ENCODE results near the gene MAGI2. TPM values are rescaled to one million over a fixed set of nuclear protein-coding genes. Genes with fewer than 3 reads are reported as not detected.

The MAGI2 gene
- total RNA-seq, 1 experiment from 2014 or later = 6.2 TPM

GRCh38 chr7:78172267-78172757, 1281.2 kb downstream of the MAGI2 start:
- H3K36me3 ChIP-seq (replicated peaks; ENCODE audit: control insufficient read depth, insufficient read depth, low read length) = no peaks in the 10 kb centered on the region; the same call in 1 of the 2 replicates
- DNase-seq = no peak
- H3K27me3 ChIP-seq (ENCODE audit: control insufficient read depth, insufficient read depth, low read length) = no peaks in the 10 kb centered on the region
- H3K4me3 ChIP-seq (ENCODE audit: insufficient read depth, low read depth, low read length) = no peak overlapping the region

GRCh38 chr7:78171398-78171797, 1282.1 kb downstream of the MAGI2 start:
- Histone ChIP-seq H3K36me3 (replicated peaks; ENCODE audit: control insufficient read depth, insufficient read depth, low read length) (no peaks in the 10 kb centered on the region; the same call in 1 of the 2 replicates), H3K4me3 (ENCODE audit: insufficient read depth, low read depth, low read length) (no peak overlapping the region), H3K27me3 (ENCODE audit: control insufficient read depth, insufficient read depth, low read length) (no peaks in the 10 kb centered on the region)
- DNase-seq = no peak

- no peak overlapping the region for H3K4me3 ChIP-seq (ENCODE audit: insufficient read depth, low read depth, low read length)
- no peaks in the 10 kb centered on the region for H3K27me3 ChIP-seq (ENCODE audit: control insufficient read depth, insufficient read depth, low read length)
- no peak for DNase-seq
- no peaks in the 10 kb centered on the region; the same call in 1 of the 2 replicates for H3K36me3 ChIP-seq (replicated peaks; ENCODE audit: control insufficient read depth, insufficient read depth, low read length)
Observed at GRCh38 chr7:78170815-78171214, 1282.7 kb downstream of the MAGI2 start.

DNA sequence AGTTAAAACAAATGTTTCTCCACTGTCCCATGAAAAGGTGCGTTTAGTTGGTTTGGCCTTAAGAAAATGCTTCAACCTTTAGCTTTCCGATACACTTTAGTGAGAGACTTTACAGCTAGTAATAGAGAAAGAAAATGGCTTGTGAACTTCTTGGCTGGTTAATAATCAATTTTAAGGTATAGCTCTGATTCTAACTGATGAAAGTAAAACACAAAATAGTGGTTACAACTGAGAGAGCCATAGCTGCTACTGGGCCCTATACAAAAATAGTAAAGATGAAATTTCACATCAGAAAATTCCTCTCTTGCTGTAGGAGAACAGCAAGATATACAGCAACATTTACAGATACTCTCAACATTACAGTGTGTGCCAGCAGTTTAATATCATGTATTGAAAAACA, 1283.5 kb downstream of the MAGI2 start:
- no peak for DNase-seq
- Histone ChIP-seq H3K4me3 (ENCODE audit: insufficient read depth, low read depth, low read length) (no peak overlapping the region), H3K27me3 (ENCODE audit: control insufficient read depth, insufficient read depth, low read length) (no peaks in the 10 kb centered on the region), H3K36me3 (replicated peaks; ENCODE audit: control insufficient read depth, insufficient read depth, low read length) (no peaks in the 10 kb centered on the region; the same call in 1 of the 2 replicates)

- no peak overlapping the region for H3K4me3 ChIP-seq (ENCODE audit: insufficient read depth, low read depth, low read length)
- H3K27me3 ChIP-seq (ENCODE audit: control insufficient read depth, insufficient read depth, low read length) = no peaks in the 10 kb centered on the region
- no peaks in the 10 kb centered on the region; the same call in 1 of the 2 replicates for H3K36me3 ChIP-seq (replicated peaks; ENCODE audit: control insufficient read depth, insufficient read depth, low read length)
- no peak for DNase-seq
Observed at GRCh38 chr7:78168865-78169264, 1284.6 kb downstream of the MAGI2 start.

- H3K4me3 ChIP-seq (ENCODE audit: insufficient read depth, low read depth, low read length) = no peak overlapping the region
- DNase-seq = no peak
- H3K36me3 ChIP-seq (replicated peaks; ENCODE audit: control insufficient read depth, insufficient read depth, low read length) = no peaks in the 10 kb centered on the region; the same call in 1 of the 2 replicates
- H3K27me3 ChIP-seq (ENCODE audit: control insufficient read depth, insufficient read depth, low read length) = no peaks in the 10 kb centered on the region
Observed at GRCh38 chr7:78167860-78168259, 1285.6 kb downstream of the MAGI2 start.

DNA sequence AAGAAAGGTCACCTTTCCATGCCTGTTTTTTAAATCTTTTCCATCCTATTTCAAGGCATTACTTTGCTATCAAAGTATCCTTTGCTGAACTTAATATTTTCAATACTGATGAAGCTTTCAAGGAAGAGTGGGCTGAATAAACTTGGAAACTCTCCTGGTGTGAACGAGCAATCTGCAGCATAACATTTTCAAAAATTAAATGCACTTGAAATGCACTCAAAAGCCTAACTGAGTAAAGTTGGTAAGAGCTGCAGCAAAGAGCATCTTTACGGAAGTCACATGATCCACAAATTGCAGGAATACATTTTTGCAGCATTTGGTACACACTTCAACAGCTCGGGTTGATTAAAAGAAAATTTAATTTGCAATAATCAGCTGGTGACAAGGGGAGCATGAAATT, 1287.6 kb downstream of the MAGI2 start:
- Histone ChIP-seq H3K36me3 (replicated peaks; ENCODE audit: control insufficient read depth, insufficient read depth, low read length) (no peaks in the 10 kb centered on the region), H3K4me3 (ENCODE audit: insufficient read depth, low read depth, low read length) (no peak overlapping the region), H3K27me3 (ENCODE audit: control insufficient read depth, insufficient read depth, low read length) (no peaks in the 10 kb centered on the region)
- DNase-seq = no peak

GRCh38 chr7:78165454-78165853, 1288.0 kb downstream of the MAGI2 start:
- no peak for DNase-seq
- Histone ChIP-seq H3K4me3 (ENCODE audit: insufficient read depth, low read depth, low read length) (no peak overlapping the region), H3K36me3 (replicated peaks; ENCODE audit: control insufficient read depth, insufficient read depth, low read length) (no peaks in the 10 kb centered on the region)

GRCh38 chr7:78164459-78164858, 1289.0 kb downstream of the MAGI2 start:
- no peak for DNase-seq
- H3K4me3 ChIP-seq (ENCODE audit: insufficient read depth, low read depth, low read length) = no peak overlapping the region

More at GRCh38 chr7:78165454-78165853, 1288.0 kb downstream of the MAGI2 start:
- H3K27me3 ChIP-seq (ENCODE audit: control insufficient read depth, insufficient read depth, low read length) = no peaks in the 10 kb centered on the region

DNA sequence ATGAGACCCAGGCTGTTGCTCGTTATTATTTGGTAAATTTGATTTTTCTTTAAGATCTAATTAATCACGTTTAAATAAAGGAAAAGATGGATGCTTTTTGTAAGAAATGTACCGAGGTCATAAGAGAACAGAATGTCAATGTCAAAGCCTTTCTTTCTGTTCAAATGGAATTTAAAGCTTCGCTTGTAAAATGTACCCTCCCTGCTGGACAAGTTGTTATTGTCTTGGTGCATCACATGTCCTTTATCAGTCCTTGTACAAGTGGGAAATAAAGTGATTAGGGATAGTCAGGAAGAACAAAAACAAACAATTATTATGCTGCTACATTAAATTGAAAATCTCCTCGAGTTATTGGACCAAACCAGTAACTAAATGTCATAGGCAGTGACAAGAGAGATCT, 1291.7 kb downstream of the MAGI2 start:
- no peaks in the 10 kb centered on the region for H3K27me3 ChIP-seq (ENCODE audit: control insufficient read depth, insufficient read depth, low read length)
- H3K4me3 ChIP-seq (ENCODE audit: insufficient read depth, low read depth, low read length) = no peak overlapping the region
- H3K36me3 ChIP-seq (replicated peaks; ENCODE audit: control insufficient read depth, insufficient read depth, low read length) = no peaks in the 10 kb centered on the region
- DNase-seq = no peak

More at GRCh38 chr7:78164459-78164858, 1289.0 kb downstream of the MAGI2 start:
- Histone ChIP-seq H3K27me3 (ENCODE audit: control insufficient read depth, insufficient read depth, low read length) (no peaks in the 10 kb centered on the region), H3K36me3 (replicated peaks; ENCODE audit: control insufficient read depth, insufficient read depth, low read length) (no peaks in the 10 kb centered on the region)

DNA sequence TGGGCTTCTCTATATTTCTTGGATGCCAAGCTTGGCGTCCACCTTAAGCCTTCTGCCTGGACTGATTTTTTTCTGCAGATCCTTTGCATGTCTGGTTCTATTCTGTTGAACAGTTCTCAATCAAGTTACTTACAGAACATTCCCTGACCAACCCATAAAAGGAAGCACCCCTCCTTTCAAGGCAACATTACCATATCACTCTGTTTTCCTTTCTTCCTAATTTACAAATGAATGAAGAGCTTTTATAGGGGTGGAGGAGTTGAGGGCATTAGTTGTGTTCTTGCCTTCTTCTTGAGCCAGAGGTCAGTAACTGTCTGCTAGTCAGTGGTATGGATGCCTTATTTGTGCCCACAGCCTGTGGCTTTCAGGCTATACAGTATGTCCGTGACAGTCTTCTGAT, 1293.9 kb downstream of the MAGI2 start:
- Histone ChIP-seq H3K4me3 (ENCODE audit: insufficient read depth, low read depth, low read length) (no peak overlapping the region), H3K27me3 (ENCODE audit: control insufficient read depth, insufficient read depth, low read length) (no peaks in the 10 kb centered on the region), H3K36me3 (replicated peaks; ENCODE audit: control insufficient read depth, insufficient read depth, low read length) (no peaks in the 10 kb centered on the region)
- DNase-seq = peak; percentile 28

DNA sequence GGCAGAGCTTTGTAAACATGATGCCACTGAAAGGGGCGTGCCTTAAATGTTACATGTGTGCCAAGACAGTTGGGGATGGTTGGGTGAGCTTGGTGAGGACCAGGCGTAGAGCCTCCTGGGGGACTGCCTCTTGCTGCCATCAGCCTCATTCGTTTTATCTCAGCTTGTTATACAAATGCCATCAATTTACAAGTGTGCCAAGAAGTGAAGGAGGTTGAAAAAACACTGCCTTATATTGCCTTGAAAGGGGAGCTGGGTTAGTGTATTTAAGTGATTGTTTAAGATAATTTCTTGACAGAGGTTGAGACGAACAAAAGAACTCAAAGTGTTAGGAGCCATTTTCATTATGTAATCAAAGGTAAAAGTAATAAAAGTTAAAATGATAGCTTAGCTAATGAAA, 1300.2 kb downstream of the MAGI2 start:
- Histone ChIP-seq H3K36me3 (replicated peaks; ENCODE audit: control insufficient read depth, insufficient read depth, low read length) (no peaks in the 10 kb centered on the region), H3K4me3 (ENCODE audit: insufficient read depth, low read depth, low read length) (no peak overlapping the region), H3K27me3 (ENCODE audit: control insufficient read depth, insufficient read depth, low read length) (no peaks in the 10 kb centered on the region)
- no peak for DNase-seq

- H3K36me3 ChIP-seq (replicated peaks; ENCODE audit: control insufficient read depth, insufficient read depth, low read length) = no peaks in the 10 kb centered on the region
- H3K4me3 ChIP-seq (ENCODE audit: insufficient read depth, low read depth, low read length) = no peak overlapping the region
- no peaks in the 10 kb centered on the region for H3K27me3 ChIP-seq (ENCODE audit: control insufficient read depth, insufficient read depth, low read length)
- no peak for DNase-seq
Observed at GRCh38 chr7:78151229-78151628, 1302.2 kb downstream of the MAGI2 start.

DNA sequence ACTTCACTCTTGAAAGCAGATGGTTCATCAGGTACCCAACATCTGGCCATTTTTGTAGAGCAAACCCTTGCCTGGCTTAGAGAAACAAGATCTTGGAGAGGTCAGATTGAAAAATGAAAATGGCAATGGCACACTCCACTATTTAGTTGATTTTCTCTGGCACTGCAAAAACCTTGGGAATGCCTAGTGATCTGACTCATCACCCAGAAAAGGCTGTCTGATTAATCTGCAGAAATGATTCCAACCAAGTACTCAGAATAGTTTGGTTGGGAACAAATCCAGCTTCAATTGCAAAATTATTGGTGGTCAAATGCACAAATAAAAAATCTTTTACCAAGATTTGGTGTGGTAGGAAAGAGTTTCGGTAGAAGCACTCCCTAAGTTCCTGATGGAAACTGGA, 1303.7 kb downstream of the MAGI2 start:
- H3K27me3 ChIP-seq (ENCODE audit: control insufficient read depth, insufficient read depth, low read length) = no peaks in the 10 kb centered on the region
- DNase-seq = no peak

GRCh38 chr7:78148166-78148894, 1305.1 kb downstream of the MAGI2 start:
- H3K36me3 ChIP-seq (replicated peaks; ENCODE audit: control insufficient read depth, insufficient read depth, low read length) = no peaks in the 10 kb centered on the region
- H3K4me3 ChIP-seq (ENCODE audit: insufficient read depth, low read depth, low read length) = no peak overlapping the region
- no peaks in the 10 kb centered on the region for H3K27me3 ChIP-seq (ENCODE audit: control insufficient read depth, insufficient read depth, low read length)
- no peak for DNase-seq

More for the DNA sequence above, 1303.7 kb downstream of the MAGI2 start:
- no peak overlapping the region for H3K4me3 ChIP-seq (ENCODE audit: insufficient read depth, low read depth, low read length)
- no peaks in the 10 kb centered on the region for H3K36me3 ChIP-seq (replicated peaks; ENCODE audit: control insufficient read depth, insufficient read depth, low read length)
